T-helper 1 cell treated with Interleukin-12 subunit alpha and Interleukin-12 subunit beta and Interleukin-4 antibody, amounts not matched to agents 30 μg/mL and 1 μg/mL, for 36 hours (primary cell): Measurements from ENCODE around the gene TOP2A.

Experiments
- H3K27ac Mint-ChIP-seq: one replicate; pipeline ENCODE4 v1.8.0; 2021; ENCODE audit warnings: mild to moderate bottlenecking, mixed read lengths
- H3K27me3 Mint-ChIP-seq: one replicate; pipeline ENCODE4 v1.8.0; 2021; ENCODE audit warnings: low read depth, mixed read lengths
- H3K36me3 Mint-ChIP-seq: one replicate; pipeline ENCODE4 v1.8.0; 2021; ENCODE audit warnings: low read depth, mixed read lengths
- H3K4me1 Mint-ChIP-seq: one replicate; pipeline ENCODE4 v1.8.0; 2021; ENCODE audit warnings: low read depth, mixed read lengths
- H3K4me3 Mint-ChIP-seq: one replicate; pipeline ENCODE4 v1.8.0; 2021; ENCODE audit warnings: mild to moderate bottlenecking, moderate library complexity, mixed read lengths
- H3K9me3 Mint-ChIP-seq: one replicate; pipeline ENCODE4 v1.8.0; 2021; ENCODE audit warnings: mixed read lengths

The TOP2A gene

GRCh38 chr17:40347319-40348135 lies 70.2 kb downstream of the TOP2A start:
- H3K27ac Mint-ChIP-seq, result no peak overlapping the region
- no peaks in the 10 kb centered on the region for H3K9me3 Mint-ChIP-seq
- H3K4me3 Mint-ChIP-seq, result no peak overlapping the region
- H3K36me3 Mint-ChIP-seq, result peaks cover 14% of the 10 kb centered on the region
- H3K27me3 Mint-ChIP-seq, result peaks cover 8% of the 10 kb centered on the region
- peaks cover 18% of the 10 kb centered on the region for H3K4me1 Mint-ChIP-seq

- Mint-ChIP-seq H3K27ac (peak overlapping the region; percentile 34), H3K4me1 (peaks cover 15% of the 10 kb centered on the region), H3K4me3 (no peak overlapping the region), H3K36me3 (peaks cover 8% of the 10 kb centered on the region), H3K27me3 (peaks cover 8% of the 10 kb centered on the region), H3K9me3 (no peaks in the 10 kb centered on the region)
Observed at GRCh38 chr17:40346765-40347158, 70.9 kb downstream of the TOP2A start.

DNA sequence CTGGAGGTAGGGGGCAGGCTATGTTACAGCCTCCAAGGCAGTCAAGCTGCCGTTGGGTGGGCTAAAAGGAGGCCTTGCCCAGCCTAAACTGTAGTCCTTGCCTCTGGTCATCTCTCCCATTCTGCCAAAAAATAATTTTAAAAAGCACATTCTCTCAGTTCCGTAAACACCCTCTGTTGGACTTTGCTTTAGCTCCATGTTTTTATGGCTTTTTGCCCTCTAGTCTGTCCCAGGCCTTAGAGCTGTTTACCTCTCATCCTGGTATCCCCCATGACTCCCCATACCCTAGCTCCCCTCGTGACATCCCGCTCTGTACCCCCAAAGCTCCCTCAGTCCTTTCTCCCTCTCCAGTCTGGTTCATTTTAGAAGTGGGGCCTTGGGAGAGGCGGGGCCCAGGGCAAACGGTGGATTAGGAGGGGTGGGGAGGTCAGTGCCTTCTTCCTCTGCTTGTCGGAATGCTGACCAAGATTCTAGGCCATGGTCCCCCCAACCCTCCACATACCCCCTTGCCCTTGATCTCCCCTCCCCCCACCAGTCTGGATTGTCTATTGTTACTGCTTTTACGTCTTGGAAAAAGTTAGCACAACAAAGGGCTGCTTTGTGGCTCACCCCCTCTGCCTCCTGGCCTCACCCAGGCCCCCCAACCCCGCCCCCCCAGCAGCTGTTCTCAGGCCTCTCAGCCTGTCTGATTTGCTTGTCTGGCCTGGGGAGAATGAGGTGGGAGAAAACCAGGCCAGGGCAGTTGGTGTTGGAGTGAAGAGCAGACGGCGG lies 71.5 kb downstream of the TOP2A start:
- peaks cover 8% of the 10 kb centered on the region for H3K36me3 Mint-ChIP-seq
- no peak overlapping the region for H3K27ac Mint-ChIP-seq
- H3K4me3 Mint-ChIP-seq, result peak overlapping the region; percentile 21
- H3K27me3 Mint-ChIP-seq, result peaks cover 8% of the 10 kb centered on the region
- no peaks in the 10 kb centered on the region for H3K9me3 Mint-ChIP-seq
- H3K4me1 Mint-ChIP-seq, result peaks cover 15% of the 10 kb centered on the region

DNA sequence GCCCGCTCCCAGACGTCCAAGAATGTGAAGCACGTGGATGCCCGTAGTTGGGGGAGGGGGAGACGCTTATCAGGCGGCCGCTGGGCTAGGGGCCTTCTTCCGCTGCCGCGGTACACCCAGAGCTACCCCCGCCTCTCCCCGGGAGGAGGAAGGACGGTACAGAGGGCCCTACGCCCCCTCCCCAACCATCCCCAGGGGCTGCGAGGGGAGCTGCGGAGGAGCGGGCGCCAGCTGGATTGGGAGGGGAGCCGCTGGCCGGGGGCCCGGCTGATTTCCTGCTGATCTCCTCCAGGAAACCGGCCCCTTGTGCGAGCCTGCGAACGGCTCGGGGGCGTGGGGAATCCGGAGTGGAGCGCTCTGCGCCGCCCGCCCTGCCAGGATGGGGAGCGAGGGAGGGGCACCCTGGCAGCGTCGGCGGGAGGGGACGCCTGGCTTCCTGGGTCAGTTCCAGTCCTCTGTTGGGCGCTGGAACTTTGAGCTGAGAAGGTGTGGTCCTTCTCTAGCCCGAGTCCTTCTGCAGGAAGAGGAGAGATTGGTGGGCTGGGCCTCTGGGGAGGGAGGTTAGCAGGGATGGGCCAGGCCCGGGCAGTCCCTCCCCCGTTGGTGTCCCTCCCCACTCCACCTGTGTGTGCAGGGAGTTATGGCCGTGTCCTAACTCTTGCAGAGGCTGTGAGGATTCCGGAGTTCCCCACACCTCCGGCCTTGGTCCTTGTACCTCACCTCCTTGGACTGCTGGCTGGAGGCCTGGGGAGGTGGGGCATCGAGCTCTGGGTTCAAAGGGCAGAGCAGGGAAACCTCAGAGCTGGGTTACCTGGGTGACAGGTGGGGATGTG lies 72.3 kb downstream of the TOP2A start:
- Mint-ChIP-seq H3K4me1 (peaks cover 22% of the 10 kb centered on the region), H3K36me3 (peaks cover 13% of the 10 kb centered on the region), H3K27me3 (peaks cover 8% of the 10 kb centered on the region), H3K4me3 (peak overlapping the region; percentile 25), H3K9me3 (no peaks in the 10 kb centered on the region), H3K27ac (no peak overlapping the region)

GRCh38 chr17:40344421-40345160 lies 73.1 kb downstream of the TOP2A start:
- Mint-ChIP-seq H3K27ac (no peak overlapping the region), H3K36me3 (peaks cover 15% of the 10 kb centered on the region), H3K9me3 (no peaks in the 10 kb centered on the region), H3K4me3 (peak overlapping the region; percentile 25), H3K4me1 (peaks cover 28% of the 10 kb centered on the region), H3K27me3 (peaks cover 8% of the 10 kb centered on the region)

- no peak overlapping the region for H3K27ac Mint-ChIP-seq
- H3K9me3 Mint-ChIP-seq, result no peaks in the 10 kb centered on the region
- peaks cover 8% of the 10 kb centered on the region for H3K27me3 Mint-ChIP-seq
- peaks cover 14% of the 10 kb centered on the region for H3K36me3 Mint-ChIP-seq
- peak overlapping the region; percentile 51 for H3K4me3 Mint-ChIP-seq
- H3K4me1 Mint-ChIP-seq, result peaks cover 33% of the 10 kb centered on the region
Observed at GRCh38 chr17:40343219-40344119, 74.2 kb downstream of the TOP2A start.

GRCh38 chr17:40342504-40343218 lies 75.0 kb downstream of the TOP2A start:
- H3K9me3 Mint-ChIP-seq, result no peaks in the 10 kb centered on the region
- peak overlapping the region; percentile 51 for H3K4me3 Mint-ChIP-seq
- H3K4me1 Mint-ChIP-seq, result peaks cover 40% of the 10 kb centered on the region
- peaks cover 8% of the 10 kb centered on the region for H3K27me3 Mint-ChIP-seq
- H3K36me3 Mint-ChIP-seq, result peaks cover 16% of the 10 kb centered on the region
- H3K27ac Mint-ChIP-seq, result no peak overlapping the region

DNA sequence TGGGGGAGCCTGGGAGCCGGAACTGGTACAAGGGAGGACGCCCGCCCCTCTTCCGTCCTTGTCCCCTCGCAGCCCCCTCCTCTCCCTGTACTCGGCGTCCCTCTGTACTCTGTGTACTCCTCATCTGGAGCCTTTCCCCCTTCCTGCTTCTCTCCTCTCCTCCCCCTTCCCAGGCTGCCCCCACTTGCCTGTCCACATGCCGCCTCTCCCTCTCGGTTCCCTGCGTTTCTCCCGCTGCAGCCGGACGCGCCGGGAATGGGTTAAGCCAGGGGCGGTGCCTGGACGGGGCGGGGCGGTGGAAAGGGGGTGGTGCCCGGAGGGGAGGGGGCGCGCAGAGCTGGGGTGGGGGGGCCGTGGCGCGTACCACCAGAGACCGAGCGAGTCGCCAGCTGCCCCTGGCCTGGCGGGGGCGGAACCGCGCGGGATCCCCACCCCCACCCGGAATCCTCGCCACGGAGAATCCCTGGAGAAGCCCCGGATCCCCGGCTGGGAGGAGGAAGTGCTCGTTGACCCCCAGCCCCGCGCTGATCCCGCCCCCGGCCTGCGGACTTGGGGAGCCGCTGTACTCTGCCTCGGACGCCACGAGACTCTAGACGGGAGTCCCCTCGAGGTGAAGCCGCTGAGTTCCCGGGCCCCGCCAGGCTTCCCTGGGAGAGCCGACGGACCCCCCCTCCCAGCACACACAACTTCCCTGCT lies 75.7 kb downstream of the TOP2A start:
- Mint-ChIP-seq H3K36me3 (peaks cover 18% of the 10 kb centered on the region), H3K27me3 (peaks cover 8% of the 10 kb centered on the region), H3K27ac (peak overlapping the region; percentile 31), H3K4me3 (peak overlapping the region; percentile 59), H3K4me1 (peaks cover 47% of the 10 kb centered on the region), H3K9me3 (no peaks in the 10 kb centered on the region)

- H3K27ac Mint-ChIP-seq, result peak overlapping the region; percentile 84
- no peaks in the 10 kb centered on the region for H3K9me3 Mint-ChIP-seq
- peaks cover 49% of the 10 kb centered on the region for H3K4me1 Mint-ChIP-seq
- peaks cover 18% of the 10 kb centered on the region for H3K36me3 Mint-ChIP-seq
- H3K27me3 Mint-ChIP-seq, result peaks cover 8% of the 10 kb centered on the region
- peak overlapping the region; percentile 78 for H3K4me3 Mint-ChIP-seq
Observed at GRCh38 chr17:40340880-40341807, 76.6 kb downstream of the TOP2A start.

DNA sequence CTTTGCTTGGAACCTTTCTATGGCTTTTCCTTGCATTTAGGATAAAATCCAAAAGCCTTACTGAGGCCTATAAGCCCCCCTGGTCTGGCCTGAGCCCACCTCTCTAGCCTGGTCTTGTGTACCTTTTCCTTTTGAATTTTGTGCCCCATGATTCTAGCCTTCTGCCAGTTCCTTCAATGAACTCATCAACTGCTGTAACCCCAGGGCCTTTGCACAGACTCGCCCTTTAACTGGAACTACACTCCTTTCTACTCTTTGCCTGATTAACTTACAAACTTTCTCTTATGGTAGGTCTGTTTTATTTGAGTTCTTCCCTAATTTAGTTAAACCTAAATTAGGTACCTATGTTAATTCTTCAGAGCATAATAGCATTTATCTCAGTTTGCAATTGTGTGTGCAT lies 77.4 kb downstream of the TOP2A start:
- Mint-ChIP-seq H3K27ac (peak overlapping the region; percentile 8), H3K36me3 (peaks cover 18% of the 10 kb centered on the region), H3K4me1 (peaks cover 46% of the 10 kb centered on the region), H3K4me3 (no peak overlapping the region), H3K9me3 (no peaks in the 10 kb centered on the region), H3K27me3 (peaks cover 8% of the 10 kb centered on the region)

DNA sequence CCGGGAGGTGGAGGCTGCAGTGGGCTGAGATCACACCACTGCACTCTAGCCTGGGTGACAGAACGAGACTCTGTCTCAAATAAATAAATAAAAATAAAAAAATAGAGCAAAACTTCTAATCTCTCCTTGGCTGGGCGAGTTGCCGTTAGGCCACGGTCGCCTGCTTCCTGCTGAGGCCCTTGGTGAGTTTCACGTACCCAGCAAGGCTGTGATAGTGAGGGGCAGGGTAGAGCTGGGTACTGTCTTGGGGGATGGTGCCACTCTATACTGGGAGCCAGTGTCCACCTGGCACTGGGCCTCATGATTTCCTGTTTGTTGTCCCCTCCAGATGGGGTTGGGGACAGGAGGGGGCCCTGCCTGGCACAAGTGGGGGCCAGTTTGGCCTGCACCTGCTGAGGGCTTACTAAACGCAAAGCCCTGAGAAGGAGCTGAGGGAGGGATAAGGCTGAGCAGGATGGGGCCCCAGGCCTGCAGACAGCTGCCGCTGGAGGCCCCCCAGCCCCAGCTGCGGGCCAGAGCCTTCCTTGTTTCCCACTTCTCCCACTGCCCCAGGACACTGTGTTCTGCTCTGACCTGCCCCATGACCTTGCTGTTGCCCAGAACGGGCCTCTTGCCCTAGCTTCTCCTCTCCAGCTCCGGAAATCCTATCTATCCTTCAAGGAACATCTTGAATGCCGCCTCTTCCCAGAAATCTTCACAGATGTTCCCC lies 78.6 kb downstream of the TOP2A start:
- Mint-ChIP-seq H3K36me3 (peaks cover 26% of the 10 kb centered on the region), H3K4me3 (no peak overlapping the region), H3K27ac (peak overlapping the region; percentile 31), H3K27me3 (peaks cover 8% of the 10 kb centered on the region), H3K9me3 (no peaks in the 10 kb centered on the region), H3K4me1 (peaks cover 50% of the 10 kb centered on the region)
